Activated CD8-positive, alpha-beta T cell treated with anti-CD3 and anti-CD28 coated beads for 36 hours (primary cell): ENCODE results near the gene GPATCH4. TPM values are rescaled to one million over a fixed set of nuclear protein-coding genes. Genes with fewer than 3 reads are reported as not detected.

Source experiments
- ATAC-seq: fragments of 200-7000 bp; cut with Tn5 transposase; one replicate; pipeline ENCODE4 v1.10.0; 2021; ENCODE audit warnings: mild to moderate bottlenecking, moderate library complexity
- CTCF ChIA-PET: fragments of 350-600 bp; sonication (Branson Sonifier 250); formaldehyde crosslinking; loops from one replicate; lab custom pipeline; 2021; ENCODE audit warnings: antibody characterized with exemption; lab: Charles Lee
- POLR2A ChIA-PET: fragments of 350-600 bp; sonication (Branson Sonifier 250); formaldehyde crosslinking; loops from one replicate; lab custom pipeline; 2021; ENCODE audit warnings: antibody characterized with exemption; lab: Charles Lee
- DNase-seq: peaks from one replicate; pipeline ENCODE4 v3.0.0-alpha.2; 2020
- H3K27ac Mint-ChIP-seq: one replicate; pipeline ENCODE4 v1.8.0; 2021; ENCODE audit warnings: mild to moderate bottlenecking, mixed read lengths
- H3K27me3 Mint-ChIP-seq: one replicate; pipeline ENCODE4 v1.8.0; 2021; ENCODE audit warnings: mixed read lengths
- H3K36me3 Mint-ChIP-seq: one replicate; pipeline ENCODE4 v1.8.0; 2021; ENCODE audit warnings: low read depth, mixed read lengths
- H3K4me1 Mint-ChIP-seq: one replicate; pipeline ENCODE4 v1.8.0; 2021; ENCODE audit warnings: low read depth, mixed read lengths
- H3K4me3 Mint-ChIP-seq: one replicate; pipeline ENCODE4 v1.8.0; 2021; ENCODE audit warnings: mild to moderate bottlenecking, moderate library complexity, mixed read lengths
- H3K9me3 Mint-ChIP-seq: one replicate; pipeline ENCODE4 v1.8.0; 2021; ENCODE audit warnings: mixed read lengths
- intact Hi-C: fragments of 100-400 bp; cut with micrococcal nuclease; formaldehyde crosslinking; loops from one replicate; pipeline ENCODE4 v1.10.0; 2022
- total RNA-seq, 2 experiments: library from RNA; stranded (reverse); gene quantifications; one replicate each; pipeline ENCODE4 v1.2.3, GENCODE V29; 2021
- TF ChIP-seq, protein P1 (sequence below): fragments of 200-600 bp; IDR thresholded peaks from one replicate; pipeline ENCODE4 v1.8.0; 2022; ENCODE audit warnings: antibody characterized with exemption, mild to moderate bottlenecking

The GPATCH4 gene
- total RNA-seq, 2 experiments from 2014 or later, result 50.7 to 51.0 TPM

DNA sequence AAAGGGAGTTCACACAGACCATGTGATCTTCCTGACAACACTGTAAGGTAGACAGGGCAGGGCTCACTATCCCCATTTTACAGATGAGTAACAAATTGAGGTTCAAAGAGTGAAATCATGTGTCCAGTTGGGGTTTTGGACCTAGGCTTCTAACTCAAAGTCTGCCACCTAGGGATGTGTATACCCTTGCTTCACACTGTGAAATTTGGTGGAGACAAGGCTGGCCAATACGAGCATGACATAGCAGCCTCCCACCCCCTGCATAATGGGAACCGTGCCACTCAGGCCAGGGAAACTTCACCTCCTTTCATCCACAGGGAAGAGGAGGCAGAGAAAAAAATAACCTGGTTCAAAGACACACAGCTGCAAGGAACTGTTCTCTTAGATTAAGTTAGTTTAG lies 35.8 kb downstream of the GPATCH4 start:
- ChIA-PET CTCF (interaction anchor here (0.9 kb wide), 1 partner anchor 43 kb away, joined by 4 read pairs; no protein-coding TSS in a partner anchor), POLR2A (interaction anchor here (1.2 kb wide), 1 partner anchor 29 kb away, joined by 3 read pairs; no protein-coding TSS in a partner anchor)
- Mint-ChIP-seq H3K36me3 (peaks cover 3% of the 10 kb centered on the region), H3K4me1 (no peaks in the 10 kb centered on the region), H3K9me3 (no peaks in the 10 kb centered on the region), H3K27ac (no peak overlapping the region), H3K27me3 (no peaks in the 10 kb centered on the region), H3K4me3 (no peak overlapping the region)
- DNase-seq (no peak), ATAC-seq (no peak)
- intact Hi-C loops, result no loop called here
- TF ChIP-seq, protein P1, sequence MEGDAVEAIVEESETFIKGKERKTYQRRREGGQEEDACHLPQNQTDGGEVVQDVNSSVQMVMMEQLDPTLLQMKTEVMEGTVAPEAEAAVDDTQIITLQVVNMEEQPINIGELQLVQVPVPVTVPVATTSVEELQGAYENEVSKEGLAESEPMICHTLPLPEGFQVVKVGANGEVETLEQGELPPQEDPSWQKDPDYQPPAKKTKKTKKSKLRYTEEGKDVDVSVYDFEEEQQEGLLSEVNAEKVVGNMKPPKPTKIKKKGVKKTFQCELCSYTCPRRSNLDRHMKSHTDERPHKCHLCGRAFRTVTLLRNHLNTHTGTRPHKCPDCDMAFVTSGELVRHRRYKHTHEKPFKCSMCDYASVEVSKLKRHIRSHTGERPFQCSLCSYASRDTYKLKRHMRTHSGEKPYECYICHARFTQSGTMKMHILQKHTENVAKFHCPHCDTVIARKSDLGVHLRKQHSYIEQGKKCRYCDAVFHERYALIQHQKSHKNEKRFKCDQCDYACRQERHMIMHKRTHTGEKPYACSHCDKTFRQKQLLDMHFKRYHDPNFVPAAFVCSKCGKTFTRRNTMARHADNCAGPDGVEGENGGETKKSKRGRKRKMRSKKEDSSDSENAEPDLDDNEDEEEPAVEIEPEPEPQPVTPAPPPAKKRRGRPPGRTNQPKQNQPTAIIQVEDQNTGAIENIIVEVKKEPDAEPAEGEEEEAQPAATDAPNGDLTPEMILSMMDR, result no peak

DNA sequence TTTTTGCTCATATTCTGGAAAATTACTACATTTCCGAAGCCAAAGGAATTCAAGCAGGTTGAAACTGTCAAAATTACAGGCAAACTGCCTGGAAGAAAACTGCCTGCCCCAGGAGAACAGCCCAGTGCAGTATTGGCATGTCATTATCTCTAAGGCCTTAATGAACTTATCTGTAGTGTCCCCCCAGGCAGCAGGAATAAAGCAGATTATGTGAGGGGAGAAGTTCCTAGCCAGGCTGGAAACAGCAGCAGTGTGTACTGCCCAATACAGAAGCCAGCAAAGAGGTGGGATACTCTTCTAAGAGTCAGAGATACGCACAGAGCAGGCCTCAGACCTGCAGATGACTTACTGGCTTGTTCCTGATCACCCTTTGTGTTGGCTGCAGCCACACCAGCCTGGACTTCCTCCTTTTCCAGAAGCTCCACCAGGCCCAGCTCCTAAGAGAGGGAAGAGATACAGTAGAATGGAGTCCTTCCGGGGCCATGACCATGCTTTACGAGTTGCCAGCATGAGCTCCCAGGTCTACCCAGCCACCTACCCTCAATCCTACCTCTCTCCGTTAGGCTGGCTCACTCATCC lies 40.6 kb downstream of the GPATCH4 start:
- Mint-ChIP-seq H3K4me3 (no peak overlapping the region), H3K27me3 (no peaks in the 10 kb centered on the region), H3K4me1 (no peaks in the 10 kb centered on the region), H3K36me3 (peaks cover 3% of the 10 kb centered on the region), H3K9me3 (no peaks in the 10 kb centered on the region), H3K27ac (no peak overlapping the region)
- DNase-seq (no peak), ATAC-seq (no peak)
- CTCF ChIA-PET, result interaction anchor here (0.8 to 1.3 kb wide), 2 partner anchors 105 to 175 kb away, joined by 3 read pairs; no protein-coding TSS in a partner anchor
- intact Hi-C loops, result no loop called here
- POLR2A ChIA-PET, result no interaction called here
- TF ChIP-seq, protein P1, result no peak

- no peak overlapping the region for H3K4me3 Mint-ChIP-seq
- ATAC-seq, result no peak
- TF ChIP-seq, protein P1, result no peak
- ChIA-PET CTCF (no interaction called here), POLR2A (no interaction called here)
- H3K36me3 Mint-ChIP-seq, result peaks cover 3% of the 10 kb centered on the region
- no peaks in the 10 kb centered on the region for H3K4me1 Mint-ChIP-seq
- no peak overlapping the region for H3K27ac Mint-ChIP-seq
- H3K27me3 Mint-ChIP-seq, result no peaks in the 10 kb centered on the region
- no peak for DNase-seq
- H3K9me3 Mint-ChIP-seq, result no peaks in the 10 kb centered on the region
- intact Hi-C loops, result no loop called here
Observed at GRCh38 chr1:156559797-156560385, 41.4 kb downstream of the GPATCH4 start.

- no peaks in the 10 kb centered on the region for H3K9me3 Mint-ChIP-seq
- no peak for ATAC-seq
- H3K27me3 Mint-ChIP-seq, result no peaks in the 10 kb centered on the region
- intact Hi-C loops, result no loop called here
- no peak for DNase-seq
- no peak overlapping the region for H3K4me3 Mint-ChIP-seq
- H3K36me3 Mint-ChIP-seq, result peaks cover 3% of the 10 kb centered on the region
- no peaks in the 10 kb centered on the region for H3K4me1 Mint-ChIP-seq
- TF ChIP-seq, protein P1, result no peak
- ChIA-PET CTCF (interaction anchor here (0.6 kb wide), 1 partner anchor 79 kb away, joined by 4 read pairs; no protein-coding TSS in a partner anchor), POLR2A (no interaction called here)
- no peak overlapping the region for H3K27ac Mint-ChIP-seq
Observed at GRCh38 chr1:156559086-156559796, 42.0 kb downstream of the GPATCH4 start.

GRCh38 chr1:156556354-156556753 lies 44.9 kb downstream of the GPATCH4 start:
- Mint-ChIP-seq H3K27me3 (no peaks in the 10 kb centered on the region), H3K4me3 (no peak overlapping the region), H3K9me3 (no peaks in the 10 kb centered on the region), H3K36me3 (no peaks in the 10 kb centered on the region), H3K4me1 (no peaks in the 10 kb centered on the region), H3K27ac (no peak overlapping the region)
- no peak for DNase-seq
- TF ChIP-seq, protein P1, result no peak
- ChIA-PET POLR2A (interaction anchor here (0.7 to 0.9 kb wide), 2 partner anchors 16 to 24 kb away, joined by 3 read pairs; partner anchors contain the start of gene IQGAP3), CTCF (interaction anchor here (0.8 to 1.1 kb wide), 3 partner anchors 64 to 76 kb away, joined by 3 to 5 read pairs (median 4); no protein-coding TSS in a partner anchor)
- intact Hi-C loops, result no loop called here
- no peak for ATAC-seq
